Heart right ventricle (tissue), 16 donors: ENCODE data around the gene GRIA1. TPM values are rescaled to one million over a fixed set of nuclear protein-coding genes. Genes with fewer than 3 reads are reported as not detected.

ENCODE experiments used
- ATAC-seq, 8 donors: fragments of 200-7000 bp; cut with Tn5 transposase; one replicate each; pipeline ENCODE4 v1.9.1; 2020; ENCODE audit warnings: mild to moderate bottlenecking in 8 of 8, moderate library complexity in 8 of 8, moderate number of reproducible peaks in 1 of 8
- DNase-seq, 2 donors: peaks; one replicate each; pipeline ENCODE4 v3.0.0-alpha.2; 2020
- H3K27ac ChIP-seq, 10 donors: fragments of 200-600 bp; sonication (generic) in 2 of 10; one replicate each; pipeline versions ENCODE4 v1.5.0 to v1.8.0; 2020 to 2022; ENCODE audit warnings: mild to moderate bottlenecking in 3 of 10
- H3K27me3 ChIP-seq, 7 donors: fragments of 200-600 bp; one replicate each; pipeline ENCODE4 v1.8.0; 2021 to 2022; ENCODE audit warnings: mild to moderate bottlenecking in 2 of 7
- H3K36me3 ChIP-seq, 9 donors: fragments of 200-600 bp; sonication (generic) in 1 of 9; one replicate each; pipeline versions ENCODE4 v1.5.0 to v1.8.0; 2020 to 2022; ENCODE audit warnings: mild to moderate bottlenecking in 2 of 9
- H3K4me1 ChIP-seq, 9 donors: fragments of 200-600 bp; sonication (generic) in 1 of 9; one replicate each; pipeline versions ENCODE4 v1.5.0 to v1.8.0; 2020 to 2022; ENCODE audit warnings: mild to moderate bottlenecking in 4 of 9
- H3K4me3 ChIP-seq, 10 donors: fragments of 200-600 bp; sonication (generic) in 2 of 10; one replicate each; pipeline versions ENCODE4 v1.5.0 to v1.8.0; 2020 to 2022; ENCODE audit warnings: mild to moderate bottlenecking in 7 of 10, moderate library complexity in 2 of 10
- H3K9me3 ChIP-seq, 11 donors: fragments of 200-600 bp in 10 of 11; sonication (generic) in 2 of 11; one replicate each; pipeline versions ENCODE4 v1.5.0 to v1.8.0; 2013 to 2022; ENCODE audit warnings: mild to moderate bottlenecking in 2 of 11, control low read depth in 1 of 11, moderate library complexity in 1 of 11
- WGBS, 2 donors: extraction: QIAGEN DNeasy Blood & Tissue Kit; methylation state at CpG; one replicate each; pipeline ENCODE4 v1.1.7; 2013; ENCODE audit warnings: inconsistent platforms in 1 of 2; 5-methylcytosine and 5-hydroxymethylcytosine counted together
- intact Hi-C, 10 donors: fragments of 100-400 bp; cut with DNase I; formaldehyde crosslinking; loops; one replicate each; pipeline versions ENCODE4 v1.11.1 to v1.14.2; 2022
- polyA plus RNA-seq, 2 donors: library from polyadenylated mRNA; stranded (reverse); fragments of 200-250 nt; gene quantifications; one replicate each; pipeline ENCODE4 v1.2.3, GENCODE V29; 2013
- total RNA-seq, 10 donors: library from RNA; stranded (reverse); fragmentation: NEBNext Ultra II Directional in 3 of 10; extraction: Animal tissue kit (Norgen Biotek cat#: 25700) in 3 of 10; gene quantifications; one replicate each; pipeline versions ENCODE4 v1.2.1 to v1.2.4, GENCODE V29; 2021 to 2023
- TF ChIP-seq, protein P1 (sequence below), 9 donors: fragments of 200-600 bp; sonication (generic) in 2 of 9; IDR thresholded peaks; one replicate each; pipeline versions ENCODE4 v1.5.0 to v1.8.0; 2021 to 2022; ENCODE audit warnings: antibody characterized with exemption in 9 of 9, mild to moderate bottlenecking in 5 of 9, moderate library complexity in 1 of 9
- donor health status: Arrhythmogenic right ventricular cardiomyopathy.
- donor health status: ischemic (EF 13 %, LVEDD 7.1; RV severe dilation, severe dysfunction).
- donor health status: healthy with polysubstance abuse.
- donor health status: DM: no; HTN: yes; CAD: no.
- donor health status: DM: no; HTN: no; CAD: no.
- donor health status: ischemic (EF 25% LVEDD 6.9; RV normal size, moderate dysfunction).
- donor health status: ischemic (EF 25% LVEDD 5.7; RV mildly dilated, moderate dysfunction).
- donor health status: healthy.
- donor health status: DM: yes; HTN: yes; CAD: no.
- donor health status: Ischemic cardiomyopathy.
- donor health status: ischemic (EF 35%, LVEDD 5.7; RV mildly dilated, moderate dysfunction).
- donor health status: nonischemic (EF 11% LVEDD 7.7; RV severe dilation, severe dysfunction).
- donor health status: DM: yes; HTN: yes; CAD: no.
- donor health status: PGD.
- donor health status: ischemic (EF 29% LVEDD 5.4; RV normal size, mild dysfunction).
- donor health status: nonischemic (EF 23%, LVEDD 6.1; RV moderate dilation, normal function).

The GRIA1 gene
- total and polyA plus RNA-seq, 12 donors = 0.04 to 0.49 (median 0.23) TPM; not detected in 3

DNA sequence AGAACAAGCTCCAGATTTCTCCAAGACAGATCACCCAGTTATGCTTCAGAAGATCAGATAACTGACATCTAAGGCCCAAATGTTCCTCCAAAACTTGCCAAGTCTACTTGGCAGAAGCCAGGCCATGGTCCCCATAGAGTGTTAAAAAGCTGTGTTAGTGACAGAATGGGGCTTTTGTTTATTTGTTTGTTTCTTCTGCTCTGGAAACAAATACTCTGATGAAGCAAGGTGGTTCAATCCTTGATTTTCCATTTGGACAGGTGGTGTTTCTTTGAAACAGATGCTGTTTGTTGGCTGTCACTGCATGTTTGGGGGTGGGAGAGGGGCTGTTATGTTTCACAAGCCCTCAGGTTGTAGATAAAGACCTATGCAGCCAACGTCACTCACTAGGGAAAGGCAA, 284.2 kb downstream of the GRIA1 start:
- Histone ChIP-seq H3K27ac (no peak overlapping the region), H3K4me3 (no peak overlapping the region), H3K36me3 (no peaks in the 10 kb centered on the region), H3K4me1 (no peaks in the 10 kb centered on the region), H3K27me3 (peaks cover 0 to 9% (median 0%) of the 10 kb centered on the region in 7 donors), H3K9me3 (no peaks in the 10 kb centered on the region)
- DNase-seq = no peak
- intact Hi-C loops = no loop called here
- TF ChIP-seq, protein P1, sequence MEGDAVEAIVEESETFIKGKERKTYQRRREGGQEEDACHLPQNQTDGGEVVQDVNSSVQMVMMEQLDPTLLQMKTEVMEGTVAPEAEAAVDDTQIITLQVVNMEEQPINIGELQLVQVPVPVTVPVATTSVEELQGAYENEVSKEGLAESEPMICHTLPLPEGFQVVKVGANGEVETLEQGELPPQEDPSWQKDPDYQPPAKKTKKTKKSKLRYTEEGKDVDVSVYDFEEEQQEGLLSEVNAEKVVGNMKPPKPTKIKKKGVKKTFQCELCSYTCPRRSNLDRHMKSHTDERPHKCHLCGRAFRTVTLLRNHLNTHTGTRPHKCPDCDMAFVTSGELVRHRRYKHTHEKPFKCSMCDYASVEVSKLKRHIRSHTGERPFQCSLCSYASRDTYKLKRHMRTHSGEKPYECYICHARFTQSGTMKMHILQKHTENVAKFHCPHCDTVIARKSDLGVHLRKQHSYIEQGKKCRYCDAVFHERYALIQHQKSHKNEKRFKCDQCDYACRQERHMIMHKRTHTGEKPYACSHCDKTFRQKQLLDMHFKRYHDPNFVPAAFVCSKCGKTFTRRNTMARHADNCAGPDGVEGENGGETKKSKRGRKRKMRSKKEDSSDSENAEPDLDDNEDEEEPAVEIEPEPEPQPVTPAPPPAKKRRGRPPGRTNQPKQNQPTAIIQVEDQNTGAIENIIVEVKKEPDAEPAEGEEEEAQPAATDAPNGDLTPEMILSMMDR (IDR thresholded peaks at IDR 0.05) = no peak
- 66 to 74% methylated on average over 1 of the region's 1 CpG for WGBS, 2 donors
- no peak for ATAC-seq

- peaks cover 0 to under 1% (median 0%) of the 10 kb centered on the region in 9 donors for H3K4me1 ChIP-seq
- peaks cover 0 to 9% (median 0%) of the 10 kb centered on the region in 7 donors for H3K27me3 ChIP-seq
- WGBS, 2 donors = 89 to 90% methylated on average over 7 of the region's 7 CpGs
- TF ChIP-seq, protein P1 (IDR thresholded peaks at IDR 0.05) = no peak
- no peaks in the 10 kb centered on the region for H3K36me3 ChIP-seq
- no peak for ATAC-seq
- DNase-seq = no peak
- no peaks in the 10 kb centered on the region for H3K9me3 ChIP-seq
- intact Hi-C loops = no loop called here
- H3K27ac ChIP-seq = no peak overlapping the region
- H3K4me3 ChIP-seq = no peak overlapping the region
These were observed 285.5 kb downstream of the GRIA1 start for GRCh38 chr5:153775923-153776322.

GRCh38 chr5:153777681-153778581, 287.5 kb downstream of the GRIA1 start:
- Histone ChIP-seq H3K27ac (no peak overlapping the region), H3K27me3 (peaks cover 0 to 12% (median 0%) of the 10 kb centered on the region in 7 donors), H3K9me3 (no peaks in the 10 kb centered on the region), H3K36me3 (no peaks in the 10 kb centered on the region), H3K4me1 (peaks cover 0 to 6% (median 0%) of the 10 kb centered on the region in 9 donors), H3K4me3 (no peak overlapping the region)
- DNase-seq = no peak
- intact Hi-C loops = no loop called here
- WGBS, 2 donors = 79 to 81% methylated on average over 5 of the region's 5 CpGs
- TF ChIP-seq, protein P1 (IDR thresholded peaks at IDR 0.05) = no peak
- ATAC-seq = no peak

DNA sequence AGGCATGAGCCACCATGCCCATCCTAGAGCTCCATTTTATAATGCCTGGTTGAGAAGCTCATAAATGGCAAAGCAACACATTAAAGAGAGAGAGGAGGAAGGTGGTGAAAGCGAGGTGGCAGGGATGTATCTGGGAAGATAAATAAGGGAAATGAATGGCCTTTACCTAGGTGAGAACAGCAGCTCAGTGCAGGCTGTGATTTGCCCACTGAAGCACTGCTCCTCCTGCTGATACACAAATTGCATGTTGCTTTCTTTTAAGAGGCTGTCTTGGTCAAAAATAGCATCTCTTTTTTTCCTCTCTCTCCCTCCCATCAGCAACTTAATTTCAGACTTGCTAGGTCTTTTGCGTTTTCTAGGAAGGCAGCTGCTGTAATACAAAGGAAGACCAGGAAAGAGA, 289.4 kb downstream of the GRIA1 start:
- ATAC-seq = no peak
- H3K36me3 ChIP-seq = no peaks in the 10 kb centered on the region
- peaks cover 0 to 16% (median 0%) of the 10 kb centered on the region in 7 donors for H3K27me3 ChIP-seq
- H3K4me1 ChIP-seq = peaks cover 0 to 6% (median 0%) of the 10 kb centered on the region in 9 donors
- 74 to 77% methylated on average over 2 of the region's 2 CpGs for WGBS, 2 donors
- H3K4me3 ChIP-seq = no peak overlapping the region
- TF ChIP-seq, protein P1 (IDR thresholded peaks at IDR 0.05) = no peak
- DNase-seq = no peak
- no peaks in the 10 kb centered on the region for H3K9me3 ChIP-seq
- no peak overlapping the region for H3K27ac ChIP-seq
- intact Hi-C loops = no loop called here
